ENCODE data around the gene RBBP8NL. TPM values are rescaled to one million over a fixed set of nuclear protein-coding genes. Genes with fewer than 3 reads are reported as not detected.
A peak's percentile ranks its signal among the peaks of the same experiment; 100 is the strongest.

The RBBP8NL gene
- total RNA-seq, 1 experiment from 2014 or later, result 1.5 TPM

GRCh38 chr20:62476056-62476838 lies 48.9 kb upstream of the RBBP8NL start:
- POLR2A ChIA-PET, result no interaction called here
- TF ChIP-seq E2F4 (CRISPR knock-in tag; IDR thresholded peaks at IDR 0.05; ENCODE audit: borderline replicate concordance, low read depth) (no peak; the same call in 1 of the 2 replicates), ZNF121 (CRISPR knock-in tag; IDR thresholded peaks at IDR 0.05) (peak; percentile 52; the same call in 1 of the 2 replicates), USF2 (CRISPR knock-in tag; IDR thresholded peaks at IDR 0.05) (peak; percentile 89), USF1 (CRISPR knock-in tag; IDR thresholded peaks at IDR 0.05) (peak; percentile 84), TEAD1 (CRISPR knock-in tag; IDR thresholded peaks at IDR 0.05) (no peak), ZNF512 (CRISPR knock-in tag; IDR thresholded peaks at IDR 0.05; ENCODE audit: borderline replicate concordance) (peak; percentile 90; the same call in 1 of the 2 replicates)
- TF ChIP-seq, protein P1, sequence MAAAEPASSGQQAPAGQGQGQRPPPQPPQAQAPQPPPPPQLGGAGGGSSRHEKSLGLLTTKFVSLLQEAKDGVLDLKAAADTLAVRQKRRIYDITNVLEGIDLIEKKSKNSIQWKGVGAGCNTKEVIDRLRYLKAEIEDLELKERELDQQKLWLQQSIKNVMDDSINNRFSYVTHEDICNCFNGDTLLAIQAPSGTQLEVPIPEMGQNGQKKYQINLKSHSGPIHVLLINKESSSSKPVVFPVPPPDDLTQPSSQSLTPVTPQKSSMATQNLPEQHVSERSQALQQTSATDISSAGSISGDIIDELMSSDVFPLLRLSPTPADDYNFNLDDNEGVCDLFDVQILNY (CRISPR knock-in tag; IDR thresholded peaks at IDR 0.05), result 0 out of 2 replicates have a peak, but pooled peaks have one; percentile 14
- Mint-ChIP-seq H3K36me3 (no peaks in the 10 kb centered on the region), H3K27ac (no peak overlapping the region), H3K27me3 (ENCODE audit: low read depth) (peaks cover 81% of the 10 kb centered on the region), H3K9me3 (no peaks in the 10 kb centered on the region), H3K4me3 (peak overlapping the region; percentile 67), H3K4me1 (peaks cover 15% of the 10 kb centered on the region)
- ATAC-seq (peak; percentile 8; the same call in 1 of the 2 replicates), DNase-seq (ENCODE audit: low spot score) (peak; percentile 56)
- CTCF ChIA-PET, result interaction anchor here (0.7 to 1.9 kb wide), 2 partner anchors 8 to 349 kb away, joined by 4 to 8 read pairs; no protein-coding TSS in a partner anchor

- ATAC-seq (peak; percentile 35), DNase-seq (ENCODE audit: low spot score) (no peak)
- H3K4me1 Mint-ChIP-seq, result peaks cover 15% of the 10 kb centered on the region
- ChIA-PET POLR2A (no interaction called here), CTCF (interaction anchor here (0.6 to 3.3 kb wide), 3 partner anchors 24 to 65 kb away, joined by 3 to 16 read pairs (median 5); no protein-coding TSS in a partner anchor)
- peak within 1 kb of the TSS; percentile 67 for H3K4me3 Mint-ChIP-seq
- H3K27me3 Mint-ChIP-seq (ENCODE audit: low read depth), result peaks cover 76% of the 10 kb centered on the region
- no peaks in the 10 kb centered on the region for H3K36me3 Mint-ChIP-seq
- no peaks in the 10 kb centered on the region for H3K9me3 Mint-ChIP-seq
- TF ChIP-seq IRF2 (CRISPR knock-in tag; IDR thresholded peaks at IDR 0.05; ENCODE audit: borderline replicate concordance, low read depth) (no peak), STAT6 (CRISPR knock-in tag; conservative IDR thresholded peaks at IDR 0.05; ENCODE audit: low read depth) (no peak), IRF1 (CRISPR knock-in tag; IDR thresholded peaks at IDR 0.05) (no peak), ZNF423 (CRISPR knock-in tag; IDR thresholded peaks at IDR 0.05) (0 out of 2 replicates have a peak, but pooled peaks have one; percentile 3)
- no peak within 1 kb of the TSS for H3K27ac Mint-ChIP-seq
Observed at GRCh38 chr20:62475772-62476055, 48.4 kb upstream of the RBBP8NL start, which contains the start of gene GATA5. TSS of gene GATA5 (minus strand) at chr20:62475995. CDS start at chr20:62475521, 474 bp downstream.

All from WTC11 (cell line).